ENCODE data around the gene ERCC2.

ERCC2 gene

GRCh38 chr19:45333609-45334303 is 36.6 kb downstream of the ERCC2 start:
- Histone ChIP-seq H3K9me2 (replicated peaks; ENCODE audit: control insufficient read depth, low read length) (no peaks in the 10 kb centered on the region), H3K79me2 (ENCODE audit: control insufficient read depth, low read length) (no peaks in the 10 kb centered on the region), H3K4me2 (ENCODE audit: low read length) (no peak overlapping the region), H3K27me3 (ENCODE audit: control insufficient read depth, low read length) (peaks cover 4% of the 10 kb centered on the region; the same call in 1 of the 2 replicates), H3F3A (ENCODE audit: control insufficient read depth, insufficient read depth) (no peaks in the 10 kb centered on the region; the same call in 1 of the 2 replicates), H3K27ac (ENCODE audit: low read depth, low read length) (no peak overlapping the region), H3K4me1 (ENCODE audit: control insufficient read depth, low read length) (peaks cover 3% of the 10 kb centered on the region; the same call in 1 of the 2 replicates), H3K9me3 (ENCODE audit: control insufficient read depth, insufficient read depth, low read length) (no peaks in the 10 kb centered on the region), H3K4me3 (ENCODE audit: low read length) (no peak overlapping the region), H3K36me3 (ENCODE audit: control insufficient read depth, low read length) (no peaks in the 10 kb centered on the region), H4K20me1 (ENCODE audit: control insufficient read depth, insufficient read depth, low read depth, low read length) (no peaks in the 10 kb centered on the region)
- no peak for TF ChIP-seq CTCF (IDR thresholded peaks at IDR 0.05; ENCODE audit: low read depth, low read length, poor library complexity, severe bottlenecking)
- TF ChIP-seq EZH2phosphoT487 (IDR thresholded peaks at IDR 0.05; ENCODE audit: borderline replicate concordance, low read length): no peak

GRCh38 chr19:45331411-45331810 is 39.0 kb downstream of the ERCC2 start:
- no peak overlapping the region for H3K4me2 ChIP-seq (ENCODE audit: low read length)
- no peaks in the 10 kb centered on the region for H3K9me3 ChIP-seq (ENCODE audit: control insufficient read depth, insufficient read depth, low read length)
- H3K9me2 ChIP-seq (replicated peaks; ENCODE audit: control insufficient read depth, low read length): no peaks in the 10 kb centered on the region
- no peaks in the 10 kb centered on the region for H3K36me3 ChIP-seq (ENCODE audit: control insufficient read depth, low read length)
- no peak overlapping the region for H3K4me3 ChIP-seq (ENCODE audit: low read length)
- peaks cover 2% of the 10 kb centered on the region for H3K4me1 ChIP-seq (ENCODE audit: control insufficient read depth, low read length)
- TF ChIP-seq EZH2phosphoT487 (IDR thresholded peaks at IDR 0.05; ENCODE audit: borderline replicate concordance, low read length) (no peak), CTCF (IDR thresholded peaks at IDR 0.05; ENCODE audit: low read depth, low read length, poor library complexity, severe bottlenecking) (no peak)
- H3F3A ChIP-seq (ENCODE audit: control insufficient read depth, insufficient read depth): no peaks in the 10 kb centered on the region; the same call in 1 of the 2 replicates
- no peak overlapping the region for H3K27ac ChIP-seq (ENCODE audit: low read depth, low read length)
- no peaks in the 10 kb centered on the region for H4K20me1 ChIP-seq (ENCODE audit: control insufficient read depth, insufficient read depth, low read depth, low read length)
- H3K79me2 ChIP-seq (ENCODE audit: control insufficient read depth, low read length): no peaks in the 10 kb centered on the region
- H3K27me3 ChIP-seq (ENCODE audit: control insufficient read depth, low read length): no peaks in the 10 kb centered on the region

- H3K27ac ChIP-seq (ENCODE audit: low read depth, low read length): no peak overlapping the region
- no peak for TF ChIP-seq CTCF (IDR thresholded peaks at IDR 0.05; ENCODE audit: low read depth, low read length, poor library complexity, severe bottlenecking)
- no peak for TF ChIP-seq EZH2phosphoT487 (IDR thresholded peaks at IDR 0.05; ENCODE audit: borderline replicate concordance, low read length)
- peaks cover 9% of the 10 kb centered on the region for H3K4me1 ChIP-seq (ENCODE audit: control insufficient read depth, low read length)
- H3K9me2 ChIP-seq (replicated peaks; ENCODE audit: control insufficient read depth, low read length): no peaks in the 10 kb centered on the region
- no peaks in the 10 kb centered on the region for H3K79me2 ChIP-seq (ENCODE audit: control insufficient read depth, low read length)
- H3K4me3 ChIP-seq (ENCODE audit: low read length): no peak overlapping the region
- H4K20me1 ChIP-seq (ENCODE audit: control insufficient read depth, insufficient read depth, low read depth, low read length): no peaks in the 10 kb centered on the region
- no peaks in the 10 kb centered on the region for H3F3A ChIP-seq (ENCODE audit: control insufficient read depth, insufficient read depth)
- peaks cover 17% of the 10 kb centered on the region for H3K27me3 ChIP-seq (ENCODE audit: control insufficient read depth, low read length)
- no peaks in the 10 kb centered on the region for H3K9me3 ChIP-seq (ENCODE audit: control insufficient read depth, insufficient read depth, low read length)
- H3K36me3 ChIP-seq (ENCODE audit: control insufficient read depth, low read length): no peaks in the 10 kb centered on the region
- no peak overlapping the region for H3K4me2 ChIP-seq (ENCODE audit: low read length)
Measured at GRCh38 chr19:45327404-45328143, 42.8 kb downstream of the ERCC2 start.

Measured in DOHH2 (cell line).